ENCODE results near the gene ODR4. TPM values are rescaled to one million over a fixed set of nuclear protein-coding genes. Genes with fewer than 3 reads are reported as not detected.

The ODR4 gene
- polyA plus RNA-seq, 1 of the 3 experiments (the other 2 are of a cell fraction), result 8.2 TPM

- WGBS (ENCODE audit: low lambda C conversion rate), result 92% methylated on average over 4 of the region's 4 CpGs
- Histone ChIP-seq H3K27ac (ENCODE audit: low read depth in 2 of 2, low read length in 1 of 2) (no peak overlapping the region), H3K36me3 (replicated peaks in 1 of 2; ENCODE audit: control insufficient read depth in 1 of 2, insufficient read depth in 2 of 2, low read length in 1 of 2) (no peaks in the 10 kb centered on the region)
Measured at GRCh38 chr1:186446152-186446551, 70.5 kb downstream of the ODR4 start.

More at GRCh38 chr1:186446152-186446551, 70.5 kb downstream of the ODR4 start:
- ChIA-PET POLR2A (no interaction called here), CTCF (no interaction called here)
- no peaks in the 10 kb centered on the region for H3K9me3 ChIP-seq
- no peaks in the 10 kb centered on the region for H3K27me3 ChIP-seq (ENCODE audit: insufficient read depth)
- no peak for DNase-seq
- no peaks in the 10 kb centered on the region for H3K79me2 ChIP-seq (ENCODE audit: insufficient read depth)
- H3K9me2 ChIP-seq, result no peaks in the 10 kb centered on the region; the same call in 1 of the 2 replicates
- no peak overlapping the region for H2AFZ ChIP-seq (ENCODE audit: low read depth)
- no peaks in the 10 kb centered on the region for H4K20me1 ChIP-seq (ENCODE audit: insufficient read depth)
- TF ChIP-seq TAF1 (IDR thresholded peaks at IDR 0.05; ENCODE audit: borderline replicate concordance, low read depth, low read length), result no peak
- TF ChIP-seq REST (IDR thresholded peaks at IDR 0.05; ENCODE audit: low read depth, low read length), result no peak
- TF ChIP-seq TCF12 (IDR thresholded peaks at IDR 0.05), result no peak
- no peak for TF ChIP-seq PBX3 (IDR thresholded peaks at IDR 0.05)
- no peak for TF ChIP-seq GATA2 (CRISPR knock-in tag; IDR thresholded peaks at IDR 0.05)
- TF ChIP-seq EP300 (IDR thresholded peaks at IDR 0.05; ENCODE audit: borderline replicate concordance in 1 of 2, low read depth in 1 of 2, low read length in 1 of 2), result no peak
- TF ChIP-seq RCOR1 (IDR thresholded peaks at IDR 0.05; ENCODE audit: low read length), result no peak
- no peak for TF ChIP-seq IRF3 (IDR thresholded peaks at IDR 0.05; ENCODE audit: low read depth, low read length)
- no peak for TF ChIP-seq USF2 (IDR thresholded peaks at IDR 0.05; ENCODE audit: borderline replicate concordance, low read depth, low read length)
- TF ChIP-seq MEF2A (IDR thresholded peaks at IDR 0.05; ENCODE audit: borderline replicate concordance, low read depth), result no peak
- TF ChIP-seq USF1 (IDR thresholded peaks at IDR 0.05; ENCODE audit: borderline replicate concordance, low read depth), result no peak
- no peak for TF ChIP-seq CTCF (IDR thresholded peaks at IDR 0.05)
- TF ChIP-seq POLR2AphosphoS5 (IDR thresholded peaks at IDR 0.05; ENCODE audit: low read depth, low read length), result no peak
- TF ChIP-seq CHD2 (IDR thresholded peaks at IDR 0.05; ENCODE audit: low read length, partially characterized antibody), result no peak
- no peak for TF ChIP-seq MXI1 (IDR thresholded peaks at IDR 0.05; ENCODE audit: low read depth, low read length)
- no peak for TF ChIP-seq EZH2phosphoT487 (IDR thresholded peaks at IDR 0.05; ENCODE audit: borderline replicate concordance, low read depth)
- no peak for TF ChIP-seq RFX5 (IDR thresholded peaks at IDR 0.05; ENCODE audit: low read length)
- TF ChIP-seq FOXM1 (IDR thresholded peaks at IDR 0.05; ENCODE audit: low read depth), result no peak
- TF ChIP-seq FOSL2 (IDR thresholded peaks at IDR 0.05; ENCODE audit: borderline replicate concordance, low read depth), result no peak
- no peak overlapping the region for H3K4me2 ChIP-seq
- H3K9ac ChIP-seq, result no peak overlapping the region
- peaks cover 25% of the 10 kb centered on the region for H3F3A ChIP-seq (replicated peaks; ENCODE audit: insufficient read depth)
- no peak overlapping the region for H3K4me3 ChIP-seq (ENCODE audit: low read depth in 2 of 2, low read length in 1 of 2)
- no peaks in the 10 kb centered on the region; a peak in 2 of 4 replicates for H3K4me1 ChIP-seq (ENCODE audit: control insufficient read depth in 1 of 2, insufficient read depth in 2 of 2, low read depth in 1 of 2, low read length in 1 of 2)

All from SK-N-SH (cell line).